K562 (cell line): Measurements from ENCODE around the gene RBFOX2. TPM values are rescaled to one million over a fixed set of nuclear protein-coding genes. Genes with fewer than 3 reads are reported as not detected.
A peak's percentile ranks its signal among the peaks of the same experiment; 100 is the strongest.

ENCODE experiments used
- DIDO1 ChIP-seq: fragments of 450-650 bp; IDR thresholded peaks from 2 replicates; pipeline ENCODE4 v1.6.1; 2016; ENCODE audit warnings: low read depth, missing biosample characterization, missing genetic modification characterization
- EGR1 ChIP-seq: fragments of 450-650 bp; conservative IDR thresholded peaks from 2 replicates; pipeline ENCODE4 v1.6.1; 2017; ENCODE audit warnings: mild to moderate bottlenecking
- HNRNPH1 ChIP-seq: fragments of 200-400 bp; formaldehyde crosslinking; optimal IDR thresholded peaks from 2 replicates; pipeline ENCODE3; 2017; ENCODE audit warnings: low read depth, mild to moderate bottlenecking, low read length, moderate library complexity
- ILF3 ChIP-seq: fragments of 450-650 bp; IDR thresholded peaks from 2 replicates; pipeline ENCODE4 v1.6.1; 2018; ENCODE audit warnings: antibody characterized with exemption, mild to moderate bottlenecking, moderate library complexity, borderline replicate concordance
- IRF1 ChIP-seq: sonication (generic); formaldehyde crosslinking; IDR thresholded peaks from 2 replicates; pipeline ENCODE4 v1.8.0; 2022; ENCODE audit warnings: missing genetic modification reagents, mild to moderate bottlenecking, borderline replicate concordance
- KLF1 ChIP-seq: fragments of 450-650 bp; IDR thresholded peaks from 2 replicates; pipeline ENCODE4 v1.6.1; 2016; ENCODE audit warnings: missing genetic modification characterization, missing compliant biosample characterization
- MYC ChIP-seq, 2 experiments: fragments of 250-450 bp in 1 of 2; sonication (Bioruptor Pico) in 1 of 2; IDR thresholded peaks; 2 replicates each; pipeline versions ENCODE4 v1.5.1 to v1.6.1; 2012 to 2021; ENCODE audit warnings: low read depth in 2 of 2, borderline replicate concordance in 1 of 2, improper control_type of control experiment in 1 of 2, low read length in 1 of 2, mild to moderate bottlenecking in 1 of 2, moderate library complexity in 1 of 2
- PKNOX1 ChIP-seq: fragments of 450-650 bp; IDR thresholded peaks from 2 replicates; pipeline ENCODE4 v1.6.1; 2016
- POLR2AphosphoS5 ChIP-seq: IDR thresholded peaks from 2 replicates; pipeline ENCODE4 v1.6.1; 2011; ENCODE audit warnings: mild to moderate bottlenecking, low read depth, low read length, moderate library complexity; ENCODE audit not compliant: control insufficient read depth, insufficient read depth
- PRMT5 ChIP-seq: sonication (generic); formaldehyde crosslinking; IDR thresholded peaks from 2 replicates; pipeline ENCODE4 v1.5.0; 2020; ENCODE audit warnings: missing genetic modification reagents
- RREB1 ChIP-seq: fragments of 250-450 bp; sonication (Bioruptor Pico); IDR thresholded peaks from 2 replicates; pipeline ENCODE4 v1.4.0; 2020
- SFPQ ChIP-seq: fragments of 200-400 bp; formaldehyde crosslinking; IDR thresholded peaks from 2 replicates; pipeline ENCODE4 v1.6.1; 2017; ENCODE audit warnings: mild to moderate bottlenecking, low read depth, low read length, moderate library complexity
- SREBF1 ChIP-seq: fragments of 150-350 bp; IDR thresholded peaks from 2 replicates; pipeline ENCODE4 v1.6.1; 2014; ENCODE audit warnings: antibody characterized with exemption, low read depth, low read length, borderline replicate concordance
- TAF9B ChIP-seq: fragments of 450-650 bp; IDR thresholded peaks from 2 replicates; pipeline ENCODE4 v1.6.1; 2018; ENCODE audit warnings: mild to moderate bottlenecking; ENCODE audit not compliant: partially characterized antibody
- TCFL5 ChIP-seq: fragments of 250-450 bp; sonication (Bioruptor Pico); conservative IDR thresholded peaks from 2 replicates; pipeline ENCODE4 v1.6.1; 2021; ENCODE audit warnings: mild to moderate bottlenecking, moderate library complexity, matching md5 sums
- ZBTB26 ChIP-seq: fragments of 450-650 bp; formaldehyde crosslinking; IDR thresholded peaks from 2 replicates; pipeline ENCODE4 v1.4.0; 2022; ENCODE audit warnings: missing genetic modification characterization
- polyA plus RNA-seq, 8 experiments: library from polyadenylated mRNA; depleted of rRNA in 4 of 8; stranded (reverse) in 5 of 8; unstranded in 3 of 8; fragments of >200 nt; fragmentation: Nextera tagmentation in 2 of 8; fragmentation: Illumina TruSeq in 1 of 8; extraction: Ambion mirVana in 2 of 8; extraction: Trizol in 1 of 8; gene quantifications; 2 replicates each; pipeline versions ENCODE4 v1.2.1 to v1.2.3, GENCODE V29; 2011 to 2014; ENCODE audit warnings: inconsistent platforms in 1 of 8, missing spikeins in 1 of 8
- total RNA-seq, 7 experiments: library from RNA; depleted of rRNA in 6 of 7; stranded (reverse); fragments of >200 nt in 6 of 7; fragmentation: Illumina TruSeq in 2 of 7; extraction: Trizol in 2 of 7; gene quantifications; 2 replicates each; pipeline versions ENCODE4 v1.2.1 to v1.2.3, GENCODE V29; 2011 to 2021; ENCODE audit warnings: low replicate concordance in 1 of 7

The RBFOX2 gene
- total and polyA plus RNA-seq, 9 of the 15 experiments (the other 6 are each of a cell fraction or from before 2014, with no cell fraction given) = 5.8 to 24.8 (median 14.2) TPM

- TF ChIP-seq IRF1 (CRISPR knock-in tag) (no peak), KLF1 (tag) (no peak), POLR2AphosphoS5 (no peak), RREB1 (no peak), ILF3 (no peak), MYC (IDR thresholded peaks at IDR 0.05; ENCODE audit: low read depth, low read length) (peak; percentile 87), MYC (CRISPR knock-in tag; IDR thresholded peaks at IDR 0.05; ENCODE audit: borderline replicate concordance, low read depth) (no peak), PKNOX1 (peak; percentile 95), HNRNPH1 (no peak), EGR1 (peak; percentile 40; the same call in 1 of the 2 replicates), DIDO1 (no peak), TCFL5 (CRISPR knock-in tag) (no peak), ZBTB26 (CRISPR knock-in tag) (no peak), PRMT5 (CRISPR knock-in tag) (no peak), SREBF1 (no peak), TAF9B (peak; percentile 17), SFPQ (no peak)
Observed at GRCh38 chr22:35840302-35840739, 188.3 kb downstream of the RBFOX2 start (continued).
